HG02588 (cell line): ENCODE data around the gene ALKBH6.

Source experiments
- ATAC-seq: cut with Tn5 transposase; IDR thresholded peaks from one replicate; pipeline ENCODE4 v1.9.1; 2021; ENCODE audit warnings: mild to moderate bottlenecking, moderate library complexity; ENCODE audit not compliant: unreplicated experiment

The ALKBH6 gene

GRCh38 chr19:35960432-35960972 lies 53.5 kb downstream of the ALKBH6 start:
- no peak for ATAC-seq

- no peak for ATAC-seq
These were observed 54.1 kb downstream of the ALKBH6 start for GRCh38 chr19:35959968-35960320.
